SIG-M5 treated with dmso at 0.1 percent for 504 hours (cell line): ENCODE results near the gene INS.

ENCODE experiments used
- DNase-seq: peaks from one replicate; lab custom pipeline; 2025; ENCODE audit not compliant: unreplicated experiment; lab: John Stamatoyannopoulos, UW

INS gene

GRCh38 chr11:2166091-2166851 is 5.3 kb upstream of the INS start:
- no peak for DNase-seq

- DNase-seq, result no peak
Measured at GRCh38 chr11:2165571-2165970, 4.6 kb upstream of the INS start.

- DNase-seq, result no peak
Measured at GRCh38 chr11:2164861-2165555, 4.0 kb upstream of the INS start.

- DNase-seq, result no peak
Measured at GRCh38 chr11:2164081-2164480, 3.1 kb upstream of the INS start.

GRCh38 chr11:2163428-2163978 is 2.5 kb upstream of the INS start:
- no peak for DNase-seq

- no peak for DNase-seq
Measured at GRCh38 chr11:2159536-2160413, 1.2 kb downstream of the INS start.

- DNase-seq, result no peak
Measured at GRCh38 chr11:2158966-2159365, 2.0 kb downstream of the INS start.

GRCh38 chr11:2158296-2158737 is 2.7 kb downstream of the INS start:
- no peak for DNase-seq

- DNase-seq, result no peak
Measured at GRCh38 chr11:2157294-2158040, 3.5 kb downstream of the INS start.

GRCh38 chr11:2156416-2157182 is 4.4 kb downstream of the INS start:
- DNase-seq, result peak; percentile 23

- no peak for DNase-seq
Measured at GRCh38 chr11:2155511-2155910, 5.5 kb downstream of the INS start.

- DNase-seq, result no peak
Measured at GRCh38 chr11:2154889-2155288, 6.1 kb downstream of the INS start.

GRCh38 chr11:2154195-2154585 is 6.8 kb downstream of the INS start:
- no peak for DNase-seq

- no peak for DNase-seq
Measured at GRCh38 chr11:2153581-2154194, 7.3 kb downstream of the INS start.

GRCh38 chr11:2151500-2152257 is 9.3 kb downstream of the INS start:
- DNase-seq, result peak; percentile 70

- peak; percentile 24 for DNase-seq
Measured at GRCh38 chr11:2149864-2150847, 10.9 kb downstream of the INS start.

- no peak for DNase-seq
Measured at GRCh38 chr11:2149460-2149859, 11.5 kb downstream of the INS start.
